GM21526 (cell line): ENCODE data around the gene MAIP1.
A peak's percentile ranks its signal among the peaks of the same experiment; 100 is the strongest.
"Not testable (repeated sequence)": the region's sequence is repeated elsewhere in the genome, so short reads cannot be mapped to it uniquely, and the experiment has no call there.

Experiments used
- ATAC-seq: cut with Tn5 transposase; IDR thresholded peaks from one replicate; pipeline ENCODE4 v1.9.1; 2021; ENCODE audit warnings: moderate library complexity; ENCODE audit not compliant: unreplicated experiment, low FRiP score

Gene MAIP1, protein sequence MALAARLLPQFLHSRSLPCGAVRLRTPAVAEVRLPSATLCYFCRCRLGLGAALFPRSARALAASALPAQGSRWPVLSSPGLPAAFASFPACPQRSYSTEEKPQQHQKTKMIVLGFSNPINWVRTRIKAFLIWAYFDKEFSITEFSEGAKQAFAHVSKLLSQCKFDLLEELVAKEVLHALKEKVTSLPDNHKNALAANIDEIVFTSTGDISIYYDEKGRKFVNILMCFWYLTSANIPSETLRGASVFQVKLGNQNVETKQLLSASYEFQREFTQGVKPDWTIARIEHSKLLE

DNA sequence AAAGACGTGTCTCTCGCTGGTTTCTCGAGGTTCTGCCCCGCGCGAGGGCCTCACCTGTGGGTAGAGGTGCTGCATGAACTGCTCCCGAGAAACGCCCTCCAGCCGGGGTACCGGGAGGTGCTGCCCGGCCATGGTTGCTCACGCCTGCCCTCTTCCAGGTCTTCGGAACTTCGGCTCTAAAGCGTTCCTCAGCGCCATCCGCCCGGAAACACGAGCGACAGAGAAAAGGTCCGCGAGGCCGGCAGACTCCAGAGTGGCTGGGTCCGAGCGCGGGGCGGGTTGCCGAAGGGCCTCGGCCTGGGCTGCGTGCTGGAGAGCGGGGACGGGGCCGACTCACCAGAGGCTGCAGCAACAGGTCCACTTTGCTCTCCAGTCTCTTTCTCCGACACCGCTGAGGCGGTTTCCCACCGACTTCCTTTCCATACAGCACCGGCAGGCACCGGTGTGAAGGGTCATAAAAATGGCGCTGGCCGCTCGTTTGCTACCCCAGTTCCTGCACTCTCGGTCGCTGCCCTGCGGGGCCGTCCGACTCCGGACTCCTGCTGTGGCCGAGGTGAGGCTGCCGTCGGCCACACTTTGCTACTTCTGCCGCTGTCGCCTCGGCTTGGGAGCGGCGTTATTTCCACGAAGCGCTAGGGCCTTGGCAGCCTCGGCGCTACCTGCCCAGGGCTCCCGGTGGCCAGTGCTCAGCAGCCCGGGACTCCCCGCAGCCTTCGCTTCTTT is at the start of gene MAIP1, which contains the start of gene TYW5:
Gene MAIP1 (plus strand): TSS at position 244 of the 723 bp plus-strand sequence. CDS start 217 bp downstream, at position 461.
Gene TYW5 (minus strand): TSS at position 153 of the 723 bp plus-strand sequence. CDS start 21 bp downstream, at position 132.
- peak; percentile 81 for ATAC-seq

DNA sequence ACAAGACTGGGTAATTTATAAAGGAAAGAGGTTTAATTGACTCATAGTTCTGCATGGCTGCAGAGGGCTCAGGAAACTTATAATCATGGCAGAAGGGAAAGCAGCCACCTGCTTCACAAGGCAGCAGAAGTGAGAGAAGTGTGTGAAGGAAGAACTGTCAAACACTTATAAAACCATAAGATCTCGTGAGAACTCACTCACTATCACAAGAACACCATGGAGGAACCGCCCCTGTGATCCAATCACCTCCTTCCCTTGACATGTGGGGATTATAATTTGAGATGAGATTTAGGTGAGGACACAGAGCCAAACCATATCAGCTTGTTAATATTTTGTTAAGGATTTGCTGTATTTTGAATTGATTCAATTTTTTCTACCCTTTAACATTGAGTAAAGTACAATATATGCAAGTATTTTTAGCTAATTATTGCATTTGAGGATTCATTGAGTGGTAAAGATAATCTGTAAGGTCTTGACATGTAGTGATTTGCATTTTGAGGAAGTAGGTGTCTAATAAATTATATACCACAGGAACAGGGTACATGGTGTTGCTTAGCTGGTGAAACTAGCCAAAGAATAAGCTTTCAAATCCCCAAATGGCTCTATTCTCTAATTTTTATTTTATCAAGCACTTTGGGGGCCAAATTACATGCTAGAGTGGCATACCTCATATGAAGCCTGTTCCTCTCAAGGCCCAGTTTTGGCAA is 48.2 kb upstream of the MAIP1 start:
- ATAC-seq = no peak

DNA sequence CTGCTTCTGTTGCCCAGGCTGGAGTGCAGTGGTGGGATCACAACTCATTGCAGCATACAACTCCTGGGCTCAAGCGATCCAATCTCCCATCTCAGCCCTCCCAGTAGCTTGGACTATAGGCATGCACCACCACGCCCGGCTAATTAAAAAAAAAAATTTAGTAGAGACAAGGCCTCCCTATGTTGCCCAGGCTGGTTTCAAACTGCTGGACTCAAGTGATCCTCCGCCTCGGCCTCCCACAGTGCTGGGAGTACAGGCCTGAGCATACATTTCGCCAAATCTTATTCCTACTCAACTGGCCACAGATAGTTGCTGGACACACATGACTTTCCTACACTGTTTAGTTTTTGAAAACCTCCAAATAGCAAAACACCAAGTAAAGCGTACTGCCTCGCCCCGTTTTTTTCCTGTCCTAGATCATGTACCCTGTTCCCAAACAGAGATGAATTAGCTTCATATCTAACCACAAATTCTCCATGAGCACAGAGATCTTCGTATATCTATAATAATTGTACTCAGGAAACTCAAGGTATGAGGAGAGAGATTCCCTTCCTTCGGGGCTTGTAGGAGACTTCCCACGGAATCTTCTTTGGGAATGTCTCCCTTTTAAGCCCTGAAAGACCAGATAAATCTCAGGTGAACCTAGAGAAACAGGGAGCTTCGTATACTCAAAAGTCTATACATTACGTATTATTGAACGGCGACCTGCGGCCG is 44.9 kb upstream of the MAIP1 start:
- ATAC-seq = no peak

DNA sequence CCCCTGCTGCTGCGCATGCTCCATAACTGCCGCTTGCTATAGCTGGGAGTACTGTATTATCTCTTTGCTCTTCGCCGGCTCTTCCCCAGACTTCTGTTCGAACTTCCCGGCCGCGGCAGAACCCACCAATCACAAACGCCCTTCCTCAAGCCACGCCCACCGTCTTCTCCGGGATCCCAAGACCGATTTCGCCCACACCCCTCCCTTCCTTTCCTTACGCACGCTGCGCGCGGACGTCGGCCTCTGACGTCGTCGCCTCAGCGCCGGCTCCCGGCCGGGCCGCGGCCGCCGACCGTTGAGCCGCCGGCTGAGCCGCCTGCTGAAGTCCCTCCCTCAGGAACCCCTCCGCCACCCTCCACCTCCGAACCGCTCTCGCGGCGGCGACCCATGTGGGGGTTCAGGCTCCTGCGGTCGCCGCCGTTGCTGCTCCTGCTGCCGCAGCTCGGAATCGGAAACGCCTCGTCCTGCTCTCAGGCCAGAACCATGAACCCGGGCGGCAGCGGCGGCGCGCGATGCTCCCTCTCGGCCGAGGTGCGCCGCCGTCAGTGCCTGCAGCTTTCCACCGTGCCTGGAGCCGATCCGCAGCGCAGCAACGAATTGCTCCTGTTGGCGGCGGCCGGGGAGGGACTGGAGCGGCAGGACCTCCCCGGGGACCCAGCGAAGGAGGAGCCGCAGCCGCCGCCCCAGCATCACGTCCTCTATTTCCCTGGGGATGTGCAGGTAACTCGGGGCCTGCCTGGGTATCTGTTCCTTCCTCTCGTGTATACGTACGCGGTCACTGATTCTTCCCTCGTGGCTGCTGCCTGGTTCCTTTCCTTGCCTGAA is 44.1 kb upstream of the MAIP1 start, which contains the start of gene C2orf69:
Gene C2orf69 (plus strand): TSS at position 242 of the 825 bp plus-strand sequence. CDS start 146 bp downstream, at position 388.
- peak; percentile 94 for ATAC-seq

DNA sequence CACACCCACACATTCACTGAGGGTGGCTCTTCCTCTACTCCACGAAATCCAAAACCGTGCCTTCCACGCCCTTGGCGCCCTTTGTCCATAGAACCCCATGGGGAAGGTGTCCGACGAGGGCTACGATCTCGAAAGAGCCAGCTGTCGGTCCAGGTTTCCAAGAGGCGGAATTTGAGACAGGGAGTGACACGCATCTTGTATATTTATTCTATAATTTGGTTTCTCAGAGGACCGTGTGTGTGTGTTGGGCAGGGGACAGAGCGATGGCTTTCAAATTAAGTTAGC is 43.6 kb upstream of the MAIP1 start:
- ATAC-seq = no peak

DNA sequence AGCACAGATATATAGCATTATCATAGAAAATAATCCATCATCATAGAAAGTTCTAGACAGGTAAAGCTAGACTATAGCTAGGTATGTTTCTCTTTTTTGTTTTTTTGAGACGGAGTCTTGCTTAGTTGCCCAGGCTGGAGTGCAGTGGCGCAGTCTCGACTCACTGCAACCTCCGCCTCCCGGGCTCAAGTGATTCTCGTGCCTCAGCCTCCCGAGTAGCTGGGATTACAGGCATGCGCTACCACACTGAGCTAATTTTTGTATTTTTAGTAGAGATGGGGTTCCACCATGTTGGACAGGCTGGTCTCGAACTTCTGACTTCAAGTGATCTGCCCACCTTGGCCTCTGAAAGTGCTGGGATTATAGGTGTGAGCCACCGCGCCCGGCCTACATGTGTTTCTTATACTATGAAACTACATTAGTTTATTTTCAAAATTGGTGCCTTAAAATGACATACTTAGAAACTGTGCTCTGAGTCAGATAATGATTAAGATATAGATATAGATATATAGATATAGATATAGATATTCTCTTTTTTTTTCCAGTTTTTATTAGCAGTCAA is 42.7 kb upstream of the MAIP1 start:
- ATAC-seq = not testable (repeated sequence)

DNA sequence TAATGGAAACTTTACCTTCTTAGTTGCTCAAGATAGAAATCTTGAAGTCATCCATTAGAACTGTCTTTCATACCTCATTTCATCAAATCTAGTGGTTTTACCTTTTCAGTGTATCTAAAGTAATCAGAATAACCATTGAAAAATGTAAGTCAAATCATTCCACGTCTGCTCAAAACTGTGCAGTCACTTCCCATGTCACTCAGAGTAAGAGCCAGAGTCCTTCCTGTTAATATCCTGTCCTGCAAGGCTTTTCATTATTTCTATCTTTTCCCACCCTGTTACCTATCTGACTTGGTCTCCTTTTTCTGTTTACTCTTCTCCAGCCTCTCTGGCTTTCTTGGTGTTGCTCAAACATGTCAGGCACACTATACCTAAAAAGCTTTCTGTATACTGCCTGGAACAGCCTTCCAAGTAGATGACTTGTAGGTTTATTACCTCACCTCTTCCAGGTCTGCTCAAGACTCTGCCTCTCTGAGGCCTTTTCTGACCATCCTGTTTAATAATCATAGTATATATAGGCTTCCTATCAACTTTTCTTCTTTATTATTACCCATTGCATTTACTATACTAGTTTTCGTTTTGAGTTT is 40.9 kb upstream of the MAIP1 start:
- no peak for ATAC-seq

DNA sequence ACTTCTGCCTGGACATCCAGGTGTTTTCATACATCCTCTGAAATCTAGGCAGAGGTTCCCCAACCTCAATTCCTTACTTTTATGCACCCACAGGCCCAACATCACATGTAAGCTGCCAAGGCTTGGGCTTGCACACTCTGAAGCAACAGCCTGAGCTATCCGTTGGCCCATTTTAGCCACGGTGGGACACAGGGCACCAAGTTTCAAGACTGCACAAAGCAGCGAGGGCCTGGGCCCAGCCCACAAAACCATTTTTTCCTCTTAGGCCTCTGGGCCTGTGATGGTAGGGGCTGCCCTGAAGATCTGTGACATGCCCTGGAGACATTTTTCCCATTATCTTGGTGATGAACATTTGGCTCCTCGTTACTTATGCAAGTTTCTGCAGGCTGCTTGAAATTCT is 38.4 kb upstream of the MAIP1 start:
- ATAC-seq = no peak

DNA sequence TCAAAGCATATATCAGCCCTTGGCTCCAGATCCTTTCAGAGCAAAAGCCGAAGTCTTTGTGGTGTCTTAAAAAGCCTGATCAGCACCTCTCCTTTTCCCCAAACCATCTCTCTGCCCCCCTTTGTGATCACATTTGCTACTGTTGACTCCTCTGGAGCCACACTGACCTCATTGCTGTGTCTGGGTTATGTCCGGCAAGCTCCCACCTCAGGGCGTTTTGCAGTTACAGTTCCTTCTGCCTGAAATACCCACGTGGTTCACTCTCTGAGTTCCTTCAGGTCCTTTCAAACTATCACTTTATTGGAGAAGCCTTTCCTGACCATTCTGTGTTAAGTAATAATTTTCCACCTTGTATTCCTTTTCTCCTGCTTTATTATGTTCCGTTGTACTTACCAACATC is 32.5 kb upstream of the MAIP1 start:
- ATAC-seq = no peak

DNA sequence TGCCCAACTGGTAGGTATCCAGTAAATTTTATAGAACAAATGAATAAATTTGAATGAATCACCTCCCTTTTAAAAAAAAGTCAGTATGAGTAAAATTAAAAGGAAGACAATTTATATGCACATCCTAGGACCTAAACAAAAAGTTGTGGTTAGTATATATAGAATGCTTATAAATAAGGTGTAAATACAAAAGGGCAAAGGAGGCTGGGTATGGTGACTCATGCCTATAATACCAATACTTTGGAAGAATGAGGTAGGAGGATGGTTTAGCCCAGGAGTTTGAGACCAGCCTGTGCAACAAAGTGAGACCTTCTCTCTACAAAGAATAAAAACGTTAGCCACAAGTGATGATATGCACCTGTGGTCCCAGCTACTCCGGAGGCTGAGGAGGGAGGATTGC is 31.5 kb upstream of the MAIP1 start:
- ATAC-seq = no peak

DNA sequence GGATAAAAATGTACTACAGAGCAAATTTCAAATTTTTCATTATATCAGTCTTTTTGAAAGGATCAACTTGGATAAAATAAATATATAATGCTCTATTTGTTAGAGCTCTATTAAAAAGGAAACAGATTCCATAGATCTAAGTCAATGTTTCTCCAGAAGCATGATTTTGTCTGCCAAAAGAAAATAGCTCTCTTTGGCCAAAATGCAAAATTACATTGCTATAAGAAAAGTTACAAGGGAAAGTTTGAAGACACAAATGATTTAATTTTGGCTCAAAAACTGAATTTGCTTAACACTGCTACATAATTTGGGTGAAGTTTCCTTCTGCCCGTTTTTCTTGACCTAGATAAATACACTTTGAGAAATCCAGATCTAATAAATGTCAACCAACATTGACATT is 28.6 kb upstream of the MAIP1 start:
- no peak for ATAC-seq

DNA sequence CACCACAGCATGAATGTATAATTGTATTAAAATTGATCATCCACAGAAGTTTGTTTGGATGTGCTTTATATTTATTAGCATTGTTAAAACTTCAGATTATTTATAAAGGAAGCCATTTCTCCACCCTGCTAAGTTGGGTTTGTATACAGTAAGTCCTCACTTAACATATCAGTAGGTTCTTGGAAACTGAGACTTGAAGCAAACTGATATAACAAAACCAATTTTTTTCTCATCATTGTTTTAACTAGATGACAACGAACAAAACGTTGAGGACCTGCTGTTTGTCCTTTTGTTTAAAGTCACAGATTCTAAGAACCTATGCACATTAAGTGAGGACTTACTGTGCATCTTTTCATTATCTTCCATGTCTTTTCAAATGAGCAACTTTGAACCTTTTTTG is 27.2 kb upstream of the MAIP1 start:
- ATAC-seq = no peak

DNA sequence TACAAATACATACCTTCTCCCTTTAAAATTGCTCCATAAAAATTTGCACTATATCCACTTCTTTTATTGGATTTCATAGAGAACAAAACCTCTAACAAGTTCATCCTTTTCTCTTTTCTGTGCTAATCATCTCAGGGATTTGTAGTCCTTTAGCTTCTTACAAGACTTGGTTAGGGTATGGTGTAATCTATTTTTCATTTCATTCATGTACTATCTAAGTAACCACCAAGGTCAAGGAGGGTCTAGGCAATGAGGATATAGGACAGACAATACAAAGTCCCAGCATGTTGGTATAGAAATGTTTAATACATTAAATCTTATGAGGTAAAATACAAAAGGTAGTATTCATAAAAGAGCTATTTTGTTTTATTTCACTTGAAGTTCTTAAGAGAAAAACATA is 26.8 kb upstream of the MAIP1 start:
- no peak for ATAC-seq

DNA sequence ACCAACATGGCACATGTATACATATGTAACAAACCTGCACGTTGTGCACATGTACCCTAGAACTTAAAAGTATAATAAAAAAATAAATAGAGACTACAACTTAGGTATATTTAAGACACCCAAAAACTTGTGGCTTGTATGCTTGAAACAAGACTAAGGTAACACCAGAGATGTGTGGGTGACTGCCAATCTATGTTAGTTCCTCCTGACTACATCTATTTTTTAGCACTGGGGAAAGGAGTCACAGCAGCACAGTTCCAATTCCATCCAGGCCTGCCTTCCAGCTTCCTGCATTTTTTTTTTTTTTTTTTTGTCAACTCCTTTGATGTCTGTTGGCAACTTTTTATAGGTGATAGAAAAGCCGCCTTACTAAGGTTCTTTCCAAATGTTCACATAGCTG is 26.1 kb upstream of the MAIP1 start:
- ATAC-seq = no peak

DNA sequence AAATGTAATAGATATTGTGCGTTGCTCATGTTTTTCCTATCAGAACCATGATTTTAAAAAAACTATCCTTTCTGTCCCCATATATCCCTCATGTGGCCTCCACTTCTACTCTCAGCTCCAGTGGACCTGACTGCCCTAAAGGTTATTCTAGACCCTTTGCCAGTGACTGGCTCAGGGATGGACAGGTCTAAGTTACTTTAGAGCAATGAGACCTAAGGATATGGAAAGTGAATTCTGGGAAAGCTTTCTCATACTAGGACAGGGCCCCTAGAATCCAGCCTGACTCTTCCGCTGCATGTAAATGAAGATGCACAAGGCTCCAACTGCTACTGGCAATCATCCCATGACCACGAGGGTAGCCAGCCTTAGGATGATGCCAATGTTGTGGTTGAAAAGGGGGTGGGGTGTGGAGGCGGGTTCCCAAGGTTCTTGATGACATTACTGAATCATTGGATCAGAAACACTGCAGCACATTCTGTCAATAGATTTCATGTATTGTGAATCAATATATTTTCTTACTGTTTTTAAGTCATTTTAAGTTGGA is 23.0 kb upstream of the MAIP1 start:
- ATAC-seq = no peak

DNA sequence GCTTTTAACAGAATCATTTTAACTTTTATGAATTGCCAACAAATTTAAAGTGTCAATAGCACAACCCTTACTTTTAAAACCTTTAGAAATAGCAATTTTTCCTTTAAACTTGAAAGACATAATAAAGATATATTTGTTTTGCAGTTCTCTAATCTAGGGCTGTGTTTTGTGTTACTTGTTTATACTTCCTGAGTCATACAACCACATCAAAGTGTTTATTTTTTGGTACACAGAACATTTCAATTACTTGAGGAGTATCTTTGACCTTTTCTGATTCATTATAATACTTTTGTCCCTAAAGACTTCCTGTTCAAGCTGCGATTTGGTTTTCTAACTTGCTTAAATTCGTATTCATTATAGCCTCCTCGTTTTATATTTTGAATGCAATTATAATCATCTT is 21.9 kb upstream of the MAIP1 start:
- ATAC-seq = no peak

DNA sequence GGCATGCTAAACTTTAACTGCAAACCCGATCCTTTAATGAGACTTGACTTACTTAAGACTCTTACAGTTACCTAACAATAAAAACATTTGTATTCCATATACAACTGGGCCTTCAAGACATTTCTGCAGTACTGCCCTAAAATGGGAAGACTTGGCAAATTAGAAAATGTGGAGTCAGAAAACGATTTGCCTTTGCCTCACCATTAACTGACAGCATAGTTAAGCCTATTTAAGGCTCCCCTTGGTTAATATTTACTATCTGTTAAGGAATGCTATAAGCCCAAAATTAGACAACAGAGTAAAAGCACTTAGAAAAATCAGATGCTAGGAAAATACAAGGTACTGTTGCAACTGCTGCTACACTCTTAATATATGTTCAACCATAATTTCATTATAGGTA is 18.8 kb upstream of the MAIP1 start:
- no peak for ATAC-seq

DNA sequence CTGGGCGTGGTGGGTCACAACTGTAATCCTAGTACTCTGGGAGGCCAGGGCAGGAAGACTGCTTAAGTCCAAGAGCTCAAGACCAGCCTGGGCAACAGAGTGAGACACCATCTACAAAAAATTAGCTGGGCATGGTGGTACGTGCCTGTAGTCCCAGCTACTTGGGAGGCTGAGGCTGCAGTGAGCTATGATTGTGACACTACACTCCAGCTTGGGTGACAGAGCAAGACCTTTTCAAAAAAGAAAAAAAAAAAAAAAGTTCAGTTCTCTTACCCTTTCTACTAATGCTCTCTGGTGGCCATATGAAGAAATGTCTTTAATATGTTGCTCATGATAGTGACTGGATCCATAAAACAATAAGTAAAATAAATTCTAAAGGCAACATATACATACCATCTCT is 15.0 kb upstream of the MAIP1 start:
- peak; percentile 42 for ATAC-seq

DNA sequence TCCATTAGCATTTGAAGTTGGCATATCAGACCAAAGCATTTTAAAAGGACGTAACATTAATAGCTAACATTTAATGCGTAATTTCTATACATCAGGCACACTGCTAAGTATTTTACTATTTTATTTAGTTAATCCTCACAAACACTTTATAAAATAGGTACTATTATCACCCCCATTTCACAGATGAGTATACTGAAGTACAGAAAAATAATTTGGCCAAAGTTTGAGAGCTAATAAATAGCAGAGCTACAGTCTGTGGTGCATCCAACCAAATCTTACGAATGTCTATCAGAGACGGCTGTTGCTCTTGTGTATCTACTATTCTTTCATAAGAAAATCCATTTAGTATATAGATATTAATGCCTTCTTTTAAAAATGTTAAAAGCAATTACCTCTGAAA is 12.0 kb upstream of the MAIP1 start:
- ATAC-seq = no peak
